ENCODE data around the gene GDPGP1. TPM values are rescaled to one million over a fixed set of nuclear protein-coding genes. Genes with fewer than 3 reads are reported as not detected.

GDPGP1 gene
- total and polyA plus RNA-seq, 9 of the 15 experiments (the other 6 are each of a cell fraction or from before 2014, with no cell fraction given) = 0.78 to 6.1 (median 2.8) TPM

DNA sequence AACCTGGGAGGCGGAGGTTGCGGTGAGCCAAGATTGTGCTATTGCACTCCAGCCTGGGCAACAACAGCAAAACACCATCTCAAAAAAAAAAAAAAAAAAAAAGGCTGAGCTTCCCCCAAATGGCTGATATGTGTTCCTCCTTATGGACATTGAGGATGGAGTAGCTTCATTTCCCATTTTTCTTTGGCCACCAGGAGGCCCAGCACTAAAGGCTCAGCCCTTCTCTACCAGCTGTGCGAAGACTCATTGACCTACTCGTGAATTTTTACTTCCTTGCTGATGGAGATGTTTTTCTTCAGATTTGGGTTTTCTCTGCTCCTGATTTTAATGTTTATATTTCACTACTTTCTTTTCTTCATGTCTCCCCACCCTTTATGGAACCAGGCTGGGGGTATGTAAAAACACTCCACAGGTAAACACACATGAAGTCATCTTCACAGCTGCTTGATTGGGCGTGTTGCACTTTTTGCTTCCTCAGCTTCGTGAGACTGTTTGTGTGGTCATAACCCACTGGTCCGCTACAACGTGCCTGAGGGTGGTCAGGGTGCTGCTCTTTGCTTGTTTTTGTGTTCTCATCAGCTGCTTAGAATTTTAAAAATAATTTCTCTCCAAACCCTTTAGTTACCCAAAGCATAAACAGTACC, 19.3 kb upstream of the GDPGP1 start:
- ChIA-PET CTCF (ENCODE audit: low intra/inter-chr PET ratio) (no interaction called here), POLR2A (interaction anchor here (0.6 to 1.0 kb wide), 3 partner anchors 12 to 22 kb away, joined by 3 to 5 read pairs (median 4); partner anchors contain the start of genes CIB1 and GDPGP1)
- H3K4me2 ChIP-seq (ENCODE audit: insufficient read depth, low read length) = no peak overlapping the region
- H3K9ac ChIP-seq (ENCODE audit: insufficient read depth in 1 of 2, low read depth in 2 of 2, low read length in 2 of 2) = no peak overlapping the region
- in situ Hi-C loops (cut with MboI) = loop anchor here (5.0 kb wide), 1 partner anchor 52 kb away; no protein-coding TSS in a partner anchor
- H3K4me3 ChIP-seq = no peak overlapping the region
- H3K4me1 ChIP-seq (replicated peaks in 1 of 2; ENCODE audit: control insufficient read depth in 2 of 2, insufficient read depth in 2 of 2, low read length in 2 of 2) = peaks cover 10 to 40% of the 10 kb centered on the region in 2 experiments; a peak in 4 of 5 replicates
- H3K9me3 ChIP-seq (replicated peaks; ENCODE audit: control insufficient read depth, insufficient read depth, low read depth, low read length) = no peaks in the 10 kb centered on the region
- no TSS peak for BruUV-seq (replicated peaks)
- ATAC-seq (peak; percentile 58), FAIRE-seq (peak; percentile 35), DNase-seq (ENCODE audit: extremely low read depth in 1 of 4, low spot score in 3 of 4) (no peak)
- H3K27me3 ChIP-seq (ENCODE audit: control insufficient read depth in 2 of 2, insufficient read depth in 2 of 2, low read length in 2 of 2) = no peaks in the 10 kb centered on the region
- peaks cover 1% of the 10 kb centered on the region for H4K20me1 ChIP-seq (replicated peaks; ENCODE audit: control insufficient read depth, insufficient read depth, low read length)
- peaks cover 69% of the 10 kb centered on the region; the same call in 2 of the 3 replicates for H3K36me3 ChIP-seq (ENCODE audit: control insufficient read depth, insufficient read depth, low read length)
- H3K79me2 ChIP-seq (ENCODE audit: control insufficient read depth, insufficient read depth, low read length) = peaks cover 49% of the 10 kb centered on the region
- intact Hi-C loops (cut with micrococcal nuclease) = no loop called here
- H2AFZ ChIP-seq (ENCODE audit: low read depth, low read length) = no peak overlapping the region
- WGBS (ENCODE audit: insufficient coverage, low coverage, missing lambda C conversion rate) = 85% methylated on average over 8 of the region's 8 CpGs
- no peak for TF ChIP-seq KAT2B (IDR thresholded peaks at IDR 0.05; ENCODE audit: low read depth, low read length)
- no peak for TF ChIP-seq SREBF2 (CRISPR knock-in tag; IDR thresholded peaks at IDR 0.05)
- peak; percentile 2; the same call in 1 of the 2 replicates for TF ChIP-seq ZNF384 (IDR thresholded peaks at IDR 0.05; ENCODE audit: low read depth, low read length)
- TF ChIP-seq TEAD2 (tag; IDR thresholded peaks at IDR 0.05) = no peak
- TF ChIP-seq TFAP4 (CRISPR knock-in tag; IDR thresholded peaks at IDR 0.05; ENCODE audit: borderline replicate concordance) = 0 out of 2 replicates have a peak, but pooled peaks have one; percentile 34
- TF ChIP-seq, protein P1, sequence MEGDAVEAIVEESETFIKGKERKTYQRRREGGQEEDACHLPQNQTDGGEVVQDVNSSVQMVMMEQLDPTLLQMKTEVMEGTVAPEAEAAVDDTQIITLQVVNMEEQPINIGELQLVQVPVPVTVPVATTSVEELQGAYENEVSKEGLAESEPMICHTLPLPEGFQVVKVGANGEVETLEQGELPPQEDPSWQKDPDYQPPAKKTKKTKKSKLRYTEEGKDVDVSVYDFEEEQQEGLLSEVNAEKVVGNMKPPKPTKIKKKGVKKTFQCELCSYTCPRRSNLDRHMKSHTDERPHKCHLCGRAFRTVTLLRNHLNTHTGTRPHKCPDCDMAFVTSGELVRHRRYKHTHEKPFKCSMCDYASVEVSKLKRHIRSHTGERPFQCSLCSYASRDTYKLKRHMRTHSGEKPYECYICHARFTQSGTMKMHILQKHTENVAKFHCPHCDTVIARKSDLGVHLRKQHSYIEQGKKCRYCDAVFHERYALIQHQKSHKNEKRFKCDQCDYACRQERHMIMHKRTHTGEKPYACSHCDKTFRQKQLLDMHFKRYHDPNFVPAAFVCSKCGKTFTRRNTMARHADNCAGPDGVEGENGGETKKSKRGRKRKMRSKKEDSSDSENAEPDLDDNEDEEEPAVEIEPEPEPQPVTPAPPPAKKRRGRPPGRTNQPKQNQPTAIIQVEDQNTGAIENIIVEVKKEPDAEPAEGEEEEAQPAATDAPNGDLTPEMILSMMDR (IDR thresholded peaks at IDR 0.05 in 2 of 3, conservative IDR thresholded peaks at IDR 0.05 in 1 of 3; ENCODE audit: insufficient read depth in 2 of 3, low read depth in 1 of 3, low read length in 3 of 3) = peak in 2 of 3 experiments; percentile 34 to 36; a peak in 4 of 6 replicates
- TF ChIP-seq, protein P2, sequence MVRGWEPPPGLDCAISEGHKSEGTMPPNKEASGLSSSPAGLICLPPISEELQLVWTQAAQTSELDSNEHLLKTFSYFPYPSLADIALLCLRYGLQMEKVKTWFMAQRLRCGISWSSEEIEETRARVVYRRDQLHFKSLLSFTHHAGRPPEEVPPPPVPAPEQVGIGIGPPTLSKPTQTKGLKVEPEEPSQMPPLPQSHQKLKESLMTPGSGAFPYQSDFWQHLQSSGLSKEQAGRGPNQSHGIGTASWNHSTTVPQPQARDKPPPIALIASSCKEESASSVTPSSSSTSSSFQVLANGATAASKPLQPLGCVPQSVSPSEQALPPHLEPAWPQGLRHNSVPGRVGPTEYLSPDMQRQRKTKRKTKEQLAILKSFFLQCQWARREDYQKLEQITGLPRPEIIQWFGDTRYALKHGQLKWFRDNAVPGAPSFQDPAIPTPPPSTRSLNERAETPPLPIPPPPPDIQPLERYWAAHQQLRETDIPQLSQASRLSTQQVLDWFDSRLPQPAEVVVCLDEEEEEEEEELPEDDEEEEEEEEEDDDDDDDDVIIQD (CRISPR knock-in tag; IDR thresholded peaks at IDR 0.05) = no peak
- no peak; a peak in 1 of 4 replicates for TF ChIP-seq RAD21 (CRISPR knock-in tag; conservative IDR thresholded peaks at IDR 0.05 in 1 of 2, IDR thresholded peaks at IDR 0.05 in 1 of 2)
- TF ChIP-seq SAFB2 (IDR thresholded peaks at IDR 0.05; ENCODE audit: borderline replicate concordance, low read depth, low read length, severe bottlenecking) = no peak
- no peak for TF ChIP-seq YY1 (IDR thresholded peaks at IDR 0.05; ENCODE audit: borderline replicate concordance in 1 of 3, control insufficient read depth in 1 of 3, extremely low read depth in 1 of 3, insufficient read depth in 3 of 3, insufficient read length in 1 of 3, insufficient replicate concordance in 2 of 3, low read depth in 1 of 3, low read length in 2 of 3)
- no peak overlapping the region for H3K27ac ChIP-seq (ENCODE audit: extremely low read depth, low read depth, low read length)
- H3K9me1 ChIP-seq (ENCODE audit: control insufficient read depth, insufficient read depth, low read length) = no peaks in the 10 kb centered on the region

Measured in K562 (cell line).